A673 (cell line): Measurements from ENCODE around the gene COL5A2. TPM values are rescaled to one million over a fixed set of nuclear protein-coding genes. Genes with fewer than 3 reads are reported as not detected.
A peak's percentile ranks its signal among the peaks of the same experiment; 100 is the strongest.

Experiments used
- BruUV-seq: library from RNA; stranded (reverse); fragments of 400-500 nt; replicated peaks from 2 replicates; lab custom pipeline; 2021; lab: Mats Ljungman, UMichigan
- CTCF ChIA-PET: fragments of 300-600 bp; sonication (Branson Sonifier 250); formaldehyde crosslinking; loops from one replicate; lab custom pipeline; 2022; ENCODE audit warnings: antibody characterized with exemption; lab: Charles Lee
- POLR2A ChIA-PET: fragments of 300-600 bp; sonication (Branson Sonifier 250); formaldehyde crosslinking; loops from one replicate; lab custom pipeline; 2022; ENCODE audit warnings: antibody characterized with exemption; ENCODE audit not compliant: low non-redundant PET; lab: Charles Lee
- DNase-seq: peaks from one replicate; pipeline ENCODE4 v3.0.0-alpha.2; 2015; ENCODE audit warnings: low spot score
- H3K27ac ChIP-seq: fragments of 200-600 bp; sonication (generic); 2 replicates; pipeline ENCODE4 v1.5.1; 2016; ENCODE audit warnings: mixed run types, low read depth, mild to moderate bottlenecking, mixed read lengths, antibody characterized with exemption, low read length; ENCODE audit not compliant: poor library complexity, severe bottlenecking
- H3K27me3 ChIP-seq: fragments of 200-600 bp; sonication (generic); replicated peaks from 2 replicates; pipeline ENCODE4 v1.6.1; 2017; ENCODE audit warnings: mixed run types, low read depth, mild to moderate bottlenecking, mixed read lengths, antibody characterized with exemption, low read length; ENCODE audit not compliant: insufficient read depth, poor library complexity
- H3K36me3 ChIP-seq: fragments of 200-600 bp; sonication (generic); 2 replicates; pipeline ENCODE4 v1.6.1; 2016; ENCODE audit warnings: mixed run types, mild to moderate bottlenecking, mixed read lengths, antibody characterized with exemption, low read length; ENCODE audit not compliant: insufficient read depth, poor library complexity, severe bottlenecking
- H3K4me1 ChIP-seq: fragments of 200-600 bp; sonication (generic); 2 replicates; pipeline ENCODE4 v1.6.1; 2017; ENCODE audit warnings: mixed run types, mild to moderate bottlenecking, mixed read lengths, antibody characterized with exemption, low read length; ENCODE audit not compliant: insufficient read depth, poor library complexity, severe bottlenecking
- H3K4me3 ChIP-seq: fragments of 200-600 bp; sonication (generic); 2 replicates; pipeline ENCODE4 v1.5.1; 2016; ENCODE audit warnings: low read depth, mixed run types, mild to moderate bottlenecking, mixed read lengths, low read length; ENCODE audit not compliant: poor library complexity, severe bottlenecking
- H3K9me3 ChIP-seq: fragments of 200-600 bp; sonication (generic); 2 replicates; pipeline ENCODE4 v1.6.1; 2016; ENCODE audit warnings: mixed run types, low read depth, mild to moderate bottlenecking, mixed read lengths, antibody characterized with exemption, low read length; ENCODE audit not compliant: poor library complexity, severe bottlenecking
- CTCF ChIP-seq: fragments of 300-800, 200-600 bp; sonication (generic); conservative IDR thresholded peaks from 2 replicates; pipeline ENCODE4 v1.5.1; 2017; ENCODE audit warnings: low read depth, mild to moderate bottlenecking, antibody characterized with exemption, low read length, moderate library complexity, mixed read lengths
- EZH2 ChIP-seq: fragments of 200-600 bp; sonication (generic); IDR thresholded peaks from 2 replicates; pipeline ENCODE4 v1.6.1; 2017; ENCODE audit warnings: borderline replicate concordance, low read depth, mild to moderate bottlenecking, mixed read lengths, antibody characterized with exemption, low read length; ENCODE audit not compliant: poor library complexity, severe bottlenecking
- intact Hi-C: fragments of 100-400 bp; cut with micrococcal nuclease; formaldehyde crosslinking; loops from one replicate; pipeline ENCODE4 v1.10.0; 2022; ENCODE audit not compliant: unreplicated experiment
- total RNA-seq: library from RNA; stranded (reverse); gene quantifications from 2 replicates; pipeline ENCODE4 v1.2.3, GENCODE V29; 2021

COL5A2 gene
- total RNA-seq, 1 experiment from 2014 or later = 92.2 TPM

GRCh38 chr2:189118386-189118785 lies 61.2 kb downstream of the COL5A2 start:
- Histone ChIP-seq H3K27me3 (no peaks in the 10 kb centered on the region), H3K4me1 (peaks cover 42% of the 10 kb centered on the region), H3K4me3 (no peak overlapping the region), H3K36me3 (no peaks in the 10 kb centered on the region), H3K27ac (no peak overlapping the region), H3K9me3 (no peaks in the 10 kb centered on the region)
- intact Hi-C loops = loop anchor here (5.0 kb wide), 1 partner anchor 59 kb away; the partner anchor contains the start of gene COL5A2
- CTCF ChIA-PET = interaction anchor here (0.7 kb wide), 1 partner anchor 169 kb away, joined by 3 read pairs; no protein-coding TSS in a partner anchor
- BruUV-seq = no TSS peak
- no peak for TF ChIP-seq CTCF
- TF ChIP-seq EZH2 = no peak
- POLR2A ChIA-PET = no interaction called here
- no peak for DNase-seq

GRCh38 chr2:189116979-189117378 lies 62.6 kb downstream of the COL5A2 start:
- Histone ChIP-seq H3K4me1 (peaks cover 42% of the 10 kb centered on the region), H3K27me3 (no peaks in the 10 kb centered on the region), H3K27ac (no peak overlapping the region), H3K36me3 (no peaks in the 10 kb centered on the region), H3K9me3 (no peaks in the 10 kb centered on the region), H3K4me3 (no peak overlapping the region)
- ChIA-PET POLR2A (no interaction called here), CTCF (no interaction called here)
- no peak for DNase-seq
- TF ChIP-seq EZH2 = no peak
- no peak for TF ChIP-seq CTCF
- no TSS peak for BruUV-seq
- intact Hi-C loops = loop anchor here (1.0 to 5.0 kb wide), 2 partner anchors 60 to 171 kb away; partner anchors contain the start of gene COL5A2

GRCh38 chr2:189116087-189116486 lies 63.5 kb downstream of the COL5A2 start:
- Histone ChIP-seq H3K9me3 (no peaks in the 10 kb centered on the region), H3K27me3 (no peaks in the 10 kb centered on the region), H3K4me3 (no peak overlapping the region), H3K4me1 (peaks cover 39% of the 10 kb centered on the region), H3K27ac (peak overlapping the region; percentile 49), H3K36me3 (no peaks in the 10 kb centered on the region)
- BruUV-seq = no TSS peak
- POLR2A ChIA-PET = no interaction called here
- CTCF ChIA-PET = no interaction called here
- intact Hi-C loops = loop anchor here (1.0 to 5.0 kb wide), 2 partner anchors 61 to 172 kb away; partner anchors contain the start of gene COL5A2
- peak; percentile 84 for DNase-seq
- TF ChIP-seq CTCF = no peak
- TF ChIP-seq EZH2 = no peak
